Central memory CD8-positive, alpha-beta T cell (primary cell): Measurements from ENCODE around the gene SLC27A2.
"Not testable (repeated sequence)": the region's sequence is repeated elsewhere in the genome, so short reads cannot be mapped to it uniquely, and the experiment has no call there.

Experiments
- ATAC-seq: fragments of 150-1000 bp; cut with Tn5 transposase; replicated peaks from 2 replicates; pipeline ENCODE4 v1.10.0; 2022; ENCODE audit warnings: mild to moderate bottlenecking, moderate FRiP score, moderate number of reproducible peaks; ENCODE audit not compliant: poor library complexity, severe bottlenecking; ENCODE audit errors: extremely low read depth
- DNase-seq, 2 donors: peaks; one replicate each; pipeline ENCODE4 v3.0.0; 2021; ENCODE audit warnings: low spot score in 2 of 2
- H3K27ac Mint-ChIP-seq: one replicate; pipeline ENCODE4 v1.8.0; 2022; ENCODE audit warnings: low read depth, mild to moderate bottlenecking, moderate library complexity, mixed read lengths
- H3K27me3 Mint-ChIP-seq: one replicate; pipeline ENCODE4 v1.8.0; 2022; ENCODE audit warnings: mixed read lengths
- H3K36me3 Mint-ChIP-seq: one replicate; pipeline ENCODE4 v1.8.0; 2022; ENCODE audit warnings: mild to moderate bottlenecking, moderate library complexity, mixed read lengths; ENCODE audit not compliant: insufficient read depth
- H3K4me1 Mint-ChIP-seq: one replicate; pipeline ENCODE4 v1.8.0; 2022; ENCODE audit warnings: mixed read lengths
- H3K4me3 Mint-ChIP-seq: one replicate; pipeline ENCODE4 v1.8.0; 2022; ENCODE audit warnings: mild to moderate bottlenecking, moderate library complexity, mixed read lengths
- H3K9me3 Mint-ChIP-seq: one replicate; pipeline ENCODE4 v1.8.0; 2022; ENCODE audit warnings: mixed read lengths

SLC27A2 gene

GRCh38 chr15:50145451-50145872 lies 36.5 kb upstream of the SLC27A2 start:
- H3K4me1 Mint-ChIP-seq, result no peaks in the 10 kb centered on the region
- H3K9me3 Mint-ChIP-seq, result no peaks in the 10 kb centered on the region
- H3K27me3 Mint-ChIP-seq, result no peaks in the 10 kb centered on the region
- no peak overlapping the region for H3K27ac Mint-ChIP-seq
- DNase-seq, result no peak
- H3K4me3 Mint-ChIP-seq, result no peak overlapping the region
- peaks cover 4% of the 10 kb centered on the region for H3K36me3 Mint-ChIP-seq
- no peak for ATAC-seq

DNA sequence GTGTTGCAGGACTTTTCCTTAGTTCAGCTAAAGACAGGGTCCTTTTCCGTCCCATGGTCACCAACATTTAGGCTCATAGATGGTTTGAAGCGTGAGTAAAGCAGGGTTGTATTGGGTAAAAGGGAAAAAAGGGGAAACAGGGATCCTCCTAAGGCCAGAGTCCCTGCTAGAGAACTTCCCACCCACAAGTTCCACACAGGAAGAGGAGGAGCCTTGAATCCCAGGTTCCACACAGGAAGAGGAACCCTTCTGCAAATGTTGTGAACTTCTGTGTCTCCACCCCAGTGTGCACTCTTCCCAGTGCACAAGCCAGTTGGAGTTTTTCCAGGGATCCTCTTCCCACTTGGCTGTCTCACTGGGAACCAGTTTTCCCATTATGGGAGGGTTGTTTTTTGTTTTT lies 35.4 kb upstream of the SLC27A2 start:
- Mint-ChIP-seq H3K27me3 (no peaks in the 10 kb centered on the region), H3K4me1 (no peaks in the 10 kb centered on the region), H3K36me3 (peaks cover 4% of the 10 kb centered on the region), H3K27ac (no peak overlapping the region), H3K9me3 (no peaks in the 10 kb centered on the region), H3K4me3 (no peak overlapping the region)
- DNase-seq, result no peak
- ATAC-seq, result no peak

DNA sequence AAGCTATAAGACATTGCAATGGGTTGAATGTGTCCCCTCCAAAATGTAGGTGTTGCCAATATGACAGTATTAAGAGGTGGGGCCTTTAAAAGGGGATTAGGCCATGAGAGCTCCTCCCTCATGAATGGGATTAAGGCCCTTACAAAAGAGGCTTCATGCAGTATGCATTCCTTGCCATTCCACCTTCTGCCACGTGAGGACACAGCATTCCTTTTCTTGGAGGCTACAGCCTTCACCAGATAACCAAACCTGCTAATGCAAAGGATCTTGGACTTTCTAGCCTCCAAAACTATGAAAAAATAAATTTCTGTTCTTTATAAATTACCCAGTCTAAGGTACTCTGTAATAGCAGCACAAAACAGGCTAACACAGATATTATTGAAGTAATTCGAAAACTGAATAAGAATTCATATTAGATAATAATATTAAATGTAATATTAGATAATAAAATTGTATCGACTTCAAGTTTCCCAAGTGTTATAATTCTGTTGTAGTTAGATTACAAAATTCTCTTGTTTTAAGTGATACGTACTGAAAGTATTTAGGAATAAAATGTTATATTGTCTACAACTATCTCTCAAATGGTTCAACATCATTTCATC lies 33.5 kb upstream of the SLC27A2 start:
- Mint-ChIP-seq H3K9me3 (no peaks in the 10 kb centered on the region), H3K27ac (no peak overlapping the region), H3K36me3 (peaks cover 4% of the 10 kb centered on the region), H3K4me3 (no peak overlapping the region), H3K4me1 (no peaks in the 10 kb centered on the region), H3K27me3 (no peaks in the 10 kb centered on the region)
- DNase-seq, result no peak
- no peak for ATAC-seq

- H3K36me3 Mint-ChIP-seq, result peaks cover 4% of the 10 kb centered on the region
- no peaks in the 10 kb centered on the region for H3K9me3 Mint-ChIP-seq
- no peak overlapping the region for H3K27ac Mint-ChIP-seq
- no peak overlapping the region for H3K4me3 Mint-ChIP-seq
- ATAC-seq (no peak), DNase-seq (no peak)
- H3K27me3 Mint-ChIP-seq, result no peaks in the 10 kb centered on the region
- H3K4me1 Mint-ChIP-seq, result no peaks in the 10 kb centered on the region
Observed at GRCh38 chr15:50149090-50149489, 32.9 kb upstream of the SLC27A2 start.

- H3K27ac Mint-ChIP-seq, result no peak overlapping the region
- no peaks in the 10 kb centered on the region for H3K4me1 Mint-ChIP-seq
- no peak overlapping the region for H3K4me3 Mint-ChIP-seq
- no peak for DNase-seq
- H3K36me3 Mint-ChIP-seq, result peaks cover 4% of the 10 kb centered on the region
- H3K9me3 Mint-ChIP-seq, result no peaks in the 10 kb centered on the region
- ATAC-seq, result no peak
- no peaks in the 10 kb centered on the region for H3K27me3 Mint-ChIP-seq
Observed at GRCh38 chr15:50150349-50150748, 31.6 kb upstream of the SLC27A2 start.

DNA sequence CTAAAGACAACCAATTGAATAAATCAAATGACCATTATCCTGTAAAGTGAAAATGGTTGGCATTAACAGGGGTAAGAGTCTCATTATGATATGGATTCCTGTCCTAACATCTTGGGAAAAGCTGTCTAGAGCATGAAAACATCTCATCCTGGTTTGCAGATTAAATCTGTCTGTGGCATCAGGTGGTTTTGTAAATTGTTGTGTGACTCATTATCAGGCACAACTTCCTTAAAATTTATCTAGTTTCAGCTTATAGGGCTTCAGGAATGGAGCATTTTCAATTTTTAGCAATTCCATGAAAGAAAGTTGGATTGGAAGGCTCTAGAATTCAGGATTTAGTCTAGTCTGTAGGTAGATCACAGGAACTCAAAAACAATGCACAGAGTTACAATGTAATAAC lies 31.1 kb upstream of the SLC27A2 start:
- DNase-seq (no peak), ATAC-seq (no peak)
- Mint-ChIP-seq H3K4me1 (no peaks in the 10 kb centered on the region), H3K9me3 (no peaks in the 10 kb centered on the region), H3K4me3 (no peak overlapping the region), H3K27me3 (no peaks in the 10 kb centered on the region), H3K27ac (no peak overlapping the region), H3K36me3 (peaks cover 3% of the 10 kb centered on the region)

GRCh38 chr15:50151476-50151875 lies 30.5 kb upstream of the SLC27A2 start:
- no peak overlapping the region for H3K27ac Mint-ChIP-seq
- ATAC-seq, result no peak
- H3K9me3 Mint-ChIP-seq, result no peaks in the 10 kb centered on the region
- H3K4me3 Mint-ChIP-seq, result no peak overlapping the region
- no peak for DNase-seq
- H3K27me3 Mint-ChIP-seq, result no peaks in the 10 kb centered on the region
- H3K4me1 Mint-ChIP-seq, result no peaks in the 10 kb centered on the region
- H3K36me3 Mint-ChIP-seq, result peaks cover 2% of the 10 kb centered on the region

DNA sequence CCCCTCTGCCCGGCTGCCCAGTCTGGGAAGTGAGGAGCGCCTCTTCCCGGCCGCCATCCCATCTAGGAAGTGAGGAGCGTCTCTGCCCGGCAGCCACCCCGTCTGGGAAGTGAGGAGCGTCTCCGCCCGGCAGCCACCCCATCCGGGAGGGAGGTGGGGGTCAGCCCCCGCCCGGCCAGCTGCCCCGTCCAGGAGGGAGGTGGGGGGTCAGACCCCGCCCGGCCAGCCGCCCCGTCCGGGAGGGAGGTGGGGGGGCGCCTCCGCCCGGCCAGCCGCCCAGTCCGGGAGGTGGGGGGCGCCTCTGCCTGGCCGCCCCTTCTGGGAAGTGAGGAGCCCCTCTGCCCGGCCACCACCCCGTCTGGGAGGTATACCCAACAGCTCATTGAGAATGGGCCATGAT lies 23.8 kb upstream of the SLC27A2 start:
- H3K27ac Mint-ChIP-seq, H3K4me3 Mint-ChIP-seq, H3K4me1 Mint-ChIP-seq, DNase-seq, H3K36me3 Mint-ChIP-seq, ATAC-seq, H3K9me3 Mint-ChIP-seq: not testable (repeated sequence)
- H3K27me3 Mint-ChIP-seq, result peaks cover 18% of the 10 kb centered on the region

GRCh38 chr15:50162969-50163718 lies 18.9 kb upstream of the SLC27A2 start:
- no peaks in the 10 kb centered on the region for H3K4me1 Mint-ChIP-seq
- ATAC-seq, result no peak
- no peaks in the 10 kb centered on the region for H3K9me3 Mint-ChIP-seq
- H3K4me3 Mint-ChIP-seq, result no peak overlapping the region
- no peaks in the 10 kb centered on the region for H3K36me3 Mint-ChIP-seq
- peaks cover 39% of the 10 kb centered on the region for H3K27me3 Mint-ChIP-seq
- no peak overlapping the region for H3K27ac Mint-ChIP-seq
- no peak for DNase-seq

GRCh38 chr15:50163719-50164410 lies 18.1 kb upstream of the SLC27A2 start:
- peaks cover 46% of the 10 kb centered on the region for H3K27me3 Mint-ChIP-seq
- no peaks in the 10 kb centered on the region for H3K4me1 Mint-ChIP-seq
- no peak overlapping the region for H3K4me3 Mint-ChIP-seq
- no peak for ATAC-seq
- H3K9me3 Mint-ChIP-seq, result no peaks in the 10 kb centered on the region
- H3K27ac Mint-ChIP-seq, result no peak overlapping the region
- DNase-seq, result no peak
- no peaks in the 10 kb centered on the region for H3K36me3 Mint-ChIP-seq

DNA sequence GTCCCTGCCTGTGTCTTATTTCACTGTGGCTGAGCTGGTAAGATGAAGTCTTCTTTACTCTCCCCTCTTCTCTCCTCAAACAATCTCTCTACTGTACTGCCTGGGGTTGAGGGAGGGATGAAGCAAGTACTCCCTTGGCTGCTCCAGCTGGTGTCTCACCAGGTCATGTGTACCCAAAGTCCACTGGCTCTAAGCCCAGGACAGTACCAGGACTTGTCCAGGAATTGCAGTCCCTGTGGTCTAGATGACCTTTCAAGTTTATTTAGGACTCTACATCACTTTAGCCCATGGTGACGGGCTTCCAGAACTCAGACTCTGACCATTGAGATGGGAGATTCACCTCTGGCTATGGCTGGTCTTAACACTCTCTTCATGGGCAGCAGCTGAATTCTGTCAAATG lies 17.5 kb upstream of the SLC27A2 start:
- peaks cover 52% of the 10 kb centered on the region for H3K27me3 Mint-ChIP-seq
- H3K27ac Mint-ChIP-seq, result no peak overlapping the region
- no peak overlapping the region for H3K4me3 Mint-ChIP-seq

GRCh38 chr15:50166216-50166615 lies 15.8 kb upstream of the SLC27A2 start:
- ATAC-seq (no peak), DNase-seq (no peak)
- Mint-ChIP-seq H3K9me3 (no peaks in the 10 kb centered on the region), H3K4me1 (no peaks in the 10 kb centered on the region), H3K36me3 (no peaks in the 10 kb centered on the region), H3K4me3 (no peak overlapping the region), H3K27ac (no peak overlapping the region), H3K27me3 (peaks cover 44% of the 10 kb centered on the region)

More for the DNA sequence above, 17.5 kb upstream of the SLC27A2 start:
- H3K9me3 Mint-ChIP-seq, result no peaks in the 10 kb centered on the region
- no peak for ATAC-seq
- no peak for DNase-seq
- H3K36me3 Mint-ChIP-seq, result no peaks in the 10 kb centered on the region
- no peaks in the 10 kb centered on the region for H3K4me1 Mint-ChIP-seq

DNA sequence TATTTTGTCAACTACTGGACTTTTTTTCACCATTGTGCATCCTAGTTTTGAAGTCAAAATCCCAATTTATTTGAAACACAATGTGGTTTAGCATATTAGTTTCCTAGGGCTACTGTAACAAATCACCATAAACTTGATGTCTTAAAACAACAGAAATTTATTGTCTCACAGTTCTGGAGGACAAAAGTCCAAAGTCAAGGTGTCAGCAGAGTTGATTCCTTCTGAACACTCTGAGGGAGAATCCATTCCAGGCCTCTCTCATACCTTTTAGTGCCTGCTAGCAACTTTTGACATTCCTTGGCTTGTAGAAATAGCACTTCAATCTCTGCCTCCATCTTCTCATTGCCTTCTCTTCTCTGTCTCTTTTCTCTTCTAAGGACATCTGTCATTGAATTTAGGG lies 14.9 kb upstream of the SLC27A2 start:
- DNase-seq (no peak), ATAC-seq (no peak)
- Mint-ChIP-seq H3K27ac (no peak overlapping the region), H3K9me3 (no peaks in the 10 kb centered on the region), H3K36me3 (no peaks in the 10 kb centered on the region), H3K4me3 (no peak overlapping the region), H3K27me3 (peaks cover 44% of the 10 kb centered on the region), H3K4me1 (no peaks in the 10 kb centered on the region)
